K562 (cell line): ENCODE data around the gene OR6K3. TPM values are rescaled to one million over a fixed set of nuclear protein-coding genes. Genes with fewer than 3 reads are reported as not detected.

ENCODE experiments used
- EP400 ChIP-seq: fragments of 450-650 bp; IDR thresholded peaks from 2 replicates; pipeline ENCODE4 v1.6.1; 2017; ENCODE audit warnings: antibody characterized with exemption, mild to moderate bottlenecking, moderate library complexity
- FOXA3 ChIP-seq, 2 experiments: fragments of 450-650 bp in 1 of 2; sonication (generic) in 1 of 2; formaldehyde crosslinking; IDR thresholded peaks in 1 of 2; conservative IDR thresholded peaks in 1 of 2; 2 replicates each; pipeline versions ENCODE4 v1.4.0 to v1.8.0; 2020 to 2022; ENCODE audit warnings: mild to moderate bottlenecking in 2 of 2, missing genetic modification reagents in 1 of 2
- GATAD2A ChIP-seq: fragments of 450-650 bp; IDR thresholded peaks from 2 replicates; pipeline ENCODE4 v1.6.1; 2017
- LEF1 ChIP-seq: fragments of 450-650 bp; IDR thresholded peaks from 2 replicates; pipeline ENCODE4 v1.6.1; 2016; ENCODE audit warnings: mild to moderate bottlenecking
- NCOA1 ChIP-seq: fragments of 450-650 bp; IDR thresholded peaks from 2 replicates; pipeline ENCODE4 v1.6.1; 2016; ENCODE audit warnings: low read depth
- NFE2 ChIP-seq: IDR thresholded peaks from 2 replicates; pipeline ENCODE4 v1.6.1; 2014; ENCODE audit warnings: antibody characterized with exemption, low read depth
- RCOR1 ChIP-seq, 2 experiments: IDR thresholded peaks; 2 replicates each; pipeline ENCODE4 v1.6.1; 2012; ENCODE audit warnings: low read depth in 2 of 2, low read length in 2 of 2, borderline replicate concordance in 1 of 2, improper control_type of control experiment in 1 of 2
- SMARCC2 ChIP-seq: fragments of 450-650 bp; IDR thresholded peaks from 2 replicates; pipeline ENCODE4 v1.6.1; 2017; ENCODE audit warnings: antibody characterized with exemption, moderate library complexity, mild to moderate bottlenecking, low read depth
- TAL1 ChIP-seq: fragments of 450-650 bp; IDR thresholded peaks from 2 replicates; pipeline ENCODE4 v1.6.1; 2016; ENCODE audit warnings: mild to moderate bottlenecking
- ZNF79 ChIP-seq: fragments of 250-450 bp; sonication (Bioruptor Pico); IDR thresholded peaks from 2 replicates; pipeline ENCODE4 v1.4.0; 2020; ENCODE audit warnings: low read depth, mild to moderate bottlenecking, moderate library complexity
- polyA plus RNA-seq, 8 experiments: library from polyadenylated mRNA; depleted of rRNA in 4 of 8; stranded (reverse) in 5 of 8; unstranded in 3 of 8; fragments of >200 nt; fragmentation: Nextera tagmentation in 2 of 8; fragmentation: Illumina TruSeq in 1 of 8; extraction: Ambion mirVana in 2 of 8; extraction: Trizol in 1 of 8; gene quantifications; 2 replicates each; pipeline versions ENCODE4 v1.2.1 to v1.2.3, GENCODE V29; 2011 to 2014; ENCODE audit warnings: inconsistent platforms in 1 of 8, missing spikeins in 1 of 8
- total RNA-seq, 7 experiments: library from RNA; depleted of rRNA in 6 of 7; stranded (reverse); fragments of >200 nt in 6 of 7; fragmentation: Illumina TruSeq in 2 of 7; extraction: Trizol in 2 of 7; gene quantifications; 2 replicates each; pipeline versions ENCODE4 v1.2.1 to v1.2.3, GENCODE V29; 2011 to 2021; ENCODE audit warnings: low replicate concordance in 1 of 7
- TF ChIP-seq, protein P1 (sequence below): fragments of 450-650 bp; IDR thresholded peaks from 2 replicates; pipeline ENCODE4 v1.6.1; 2016; ENCODE audit warnings: mild to moderate bottlenecking
- TF ChIP-seq, protein P2 (sequence below): fragments of 250-450 bp; sonication (Bioruptor Pico); IDR thresholded peaks from 2 replicates; pipeline ENCODE4 v1.5.0; 2021
- TF ChIP-seq, protein P3 (sequence below): fragments of 200-800 bp; sonication (Bioruptor generic); IDR thresholded peaks from 2 replicates; pipeline ENCODE4 v1.6.1; 2017; ENCODE audit warnings: missing genetic modification characterization, missing compliant biosample characterization
- TF ChIP-seq, protein P4 (sequence below), 2 experiments: fragments of 450-650 bp in 1 of 2; sonication (generic) in 1 of 2; formaldehyde crosslinking in 1 of 2; IDR thresholded peaks in 1 of 2; conservative IDR thresholded peaks in 1 of 2; 2 replicates each; pipeline versions ENCODE4 v1.6.1 to v1.8.1; 2016 to 2023; ENCODE audit warnings: mild to moderate bottlenecking in 2 of 2, moderate library complexity in 2 of 2, inconsistent platforms in 1 of 2, missing genetic modification reagents in 1 of 2
- TF ChIP-seq, protein P5 (sequence below): sonication (generic); IDR thresholded peaks from 2 replicates; pipeline ENCODE4 v1.6.1; 2016
- TF ChIP-seq, protein P6 (sequence below): fragments of 250-450 bp; sonication (Bioruptor Pico); IDR thresholded peaks from 2 replicates; pipeline ENCODE4 v1.5.0; 2021; ENCODE audit warnings: mild to moderate bottlenecking, moderate library complexity

The OR6K3 gene
- total and polyA plus RNA-seq, 9 of the 15 experiments (the other 6 are each of a cell fraction or from before 2014, with no cell fraction given), result not detected

DNA sequence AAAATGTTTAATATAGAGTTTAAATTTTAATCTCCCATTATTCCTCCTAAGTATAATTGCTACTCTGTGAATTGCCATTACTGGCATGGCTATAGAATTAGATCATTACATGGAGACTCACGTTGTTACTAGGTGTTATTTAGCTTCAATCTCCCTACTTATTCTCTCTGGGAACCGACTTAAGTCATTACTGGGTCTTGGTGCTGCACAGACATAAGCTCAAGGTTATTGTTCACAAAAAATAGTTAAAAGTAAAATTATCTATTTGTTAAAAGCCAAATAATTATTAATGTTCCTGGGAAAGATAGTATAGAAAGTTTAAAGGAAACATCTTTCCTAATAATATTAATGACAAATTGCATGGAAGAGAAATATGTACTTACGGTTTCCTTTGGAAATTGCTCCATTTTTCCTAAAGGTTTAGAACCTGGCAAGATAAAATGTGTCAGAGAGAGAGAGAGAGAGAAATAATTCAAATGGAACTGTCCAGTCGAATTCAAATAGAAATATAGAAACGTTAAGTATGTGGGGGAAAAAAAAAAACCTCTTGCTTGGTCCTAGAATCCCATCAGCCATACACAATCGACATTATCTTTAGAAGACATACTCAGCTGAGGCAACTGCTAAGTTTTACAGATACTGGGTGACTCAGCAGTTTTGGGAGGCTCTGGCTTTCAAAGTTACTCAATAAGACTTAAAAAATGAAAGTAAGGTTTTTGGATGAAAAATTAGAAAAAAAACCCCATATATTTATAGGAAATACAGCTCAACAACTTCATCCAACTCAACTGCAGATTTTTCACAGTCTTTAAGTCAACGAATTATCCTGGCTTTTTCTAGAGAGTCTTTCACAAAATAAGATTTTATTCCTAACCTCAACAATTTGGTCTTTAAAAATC is 34.2 kb downstream of the OR6K3 start, which contains the start of gene SPTA1 (continued):
- TF ChIP-seq, protein P1, sequence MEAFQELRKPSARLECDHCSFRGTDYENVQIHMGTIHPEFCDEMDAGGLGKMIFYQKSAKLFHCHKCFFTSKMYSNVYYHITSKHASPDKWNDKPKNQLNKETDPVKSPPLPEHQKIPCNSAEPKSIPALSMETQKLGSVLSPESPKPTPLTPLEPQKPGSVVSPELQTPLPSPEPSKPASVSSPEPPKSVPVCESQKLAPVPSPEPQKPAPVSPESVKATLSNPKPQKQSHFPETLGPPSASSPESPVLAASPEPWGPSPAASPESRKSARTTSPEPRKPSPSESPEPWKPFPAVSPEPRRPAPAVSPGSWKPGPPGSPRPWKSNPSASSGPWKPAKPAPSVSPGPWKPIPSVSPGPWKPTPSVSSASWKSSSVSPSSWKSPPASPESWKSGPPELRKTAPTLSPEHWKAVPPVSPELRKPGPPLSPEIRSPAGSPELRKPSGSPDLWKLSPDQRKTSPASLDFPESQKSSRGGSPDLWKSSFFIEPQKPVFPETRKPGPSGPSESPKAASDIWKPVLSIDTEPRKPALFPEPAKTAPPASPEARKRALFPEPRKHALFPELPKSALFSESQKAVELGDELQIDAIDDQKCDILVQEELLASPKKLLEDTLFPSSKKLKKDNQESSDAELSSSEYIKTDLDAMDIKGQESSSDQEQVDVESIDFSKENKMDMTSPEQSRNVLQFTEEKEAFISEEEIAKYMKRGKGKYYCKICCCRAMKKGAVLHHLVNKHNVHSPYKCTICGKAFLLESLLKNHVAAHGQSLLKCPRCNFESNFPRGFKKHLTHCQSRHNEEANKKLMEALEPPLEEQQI, result peak; percentile 54; the same call in 1 of the 2 replicates
- TF ChIP-seq, protein P2, sequence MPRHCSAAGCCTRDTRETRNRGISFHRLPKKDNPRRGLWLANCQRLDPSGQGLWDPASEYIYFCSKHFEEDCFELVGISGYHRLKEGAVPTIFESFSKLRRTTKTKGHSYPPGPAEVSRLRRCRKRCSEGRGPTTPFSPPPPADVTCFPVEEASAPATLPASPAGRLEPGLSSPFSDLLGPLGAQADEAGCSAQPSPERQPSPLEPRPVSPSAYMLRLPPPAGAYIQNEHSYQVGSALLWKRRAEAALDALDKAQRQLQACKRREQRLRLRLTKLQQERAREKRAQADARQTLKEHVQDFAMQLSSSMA (CRISPR knock-in tag), result no peak
- TF ChIP-seq, protein P3, sequence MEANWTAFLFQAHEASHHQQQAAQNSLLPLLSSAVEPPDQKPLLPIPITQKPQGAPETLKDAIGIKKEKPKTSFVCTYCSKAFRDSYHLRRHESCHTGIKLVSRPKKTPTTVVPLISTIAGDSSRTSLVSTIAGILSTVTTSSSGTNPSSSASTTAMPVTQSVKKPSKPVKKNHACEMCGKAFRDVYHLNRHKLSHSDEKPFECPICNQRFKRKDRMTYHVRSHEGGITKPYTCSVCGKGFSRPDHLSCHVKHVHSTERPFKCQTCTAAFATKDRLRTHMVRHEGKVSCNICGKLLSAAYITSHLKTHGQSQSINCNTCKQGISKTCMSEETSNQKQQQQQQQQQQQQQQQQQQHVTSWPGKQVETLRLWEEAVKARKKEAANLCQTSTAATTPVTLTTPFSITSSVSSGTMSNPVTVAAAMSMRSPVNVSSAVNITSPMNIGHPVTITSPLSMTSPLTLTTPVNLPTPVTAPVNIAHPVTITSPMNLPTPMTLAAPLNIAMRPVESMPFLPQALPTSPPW, result peak; percentile 45; the same call in 1 of the 2 replicates
- TF ChIP-seq GATAD2A, result peak; percentile 75; the same call in 1 of the 2 replicates
- TF ChIP-seq FOXA3 (CRISPR knock-in tag; conservative IDR thresholded peaks at IDR 0.05 in 1 of 2, IDR thresholded peaks at IDR 0.05 in 1 of 2), result no peak
- TF ChIP-seq, protein P4, sequence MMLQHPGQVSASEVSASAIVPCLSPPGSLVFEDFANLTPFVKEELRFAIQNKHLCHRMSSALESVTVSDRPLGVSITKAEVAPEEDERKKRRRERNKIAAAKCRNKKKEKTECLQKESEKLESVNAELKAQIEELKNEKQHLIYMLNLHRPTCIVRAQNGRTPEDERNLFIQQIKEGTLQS (IDR thresholded peaks at IDR 0.05), result peak; percentile 50
- TF ChIP-seq, protein P4 (CRISPR knock-in tag; conservative IDR thresholded peaks at IDR 0.05), result no peak
- TF ChIP-seq NCOA1, result peak; percentile 51; the same call in 1 of the 2 replicates
- TF ChIP-seq EP400, result peak; percentile 54; the same call in 1 of the 2 replicates
- TF ChIP-seq, protein P5, sequence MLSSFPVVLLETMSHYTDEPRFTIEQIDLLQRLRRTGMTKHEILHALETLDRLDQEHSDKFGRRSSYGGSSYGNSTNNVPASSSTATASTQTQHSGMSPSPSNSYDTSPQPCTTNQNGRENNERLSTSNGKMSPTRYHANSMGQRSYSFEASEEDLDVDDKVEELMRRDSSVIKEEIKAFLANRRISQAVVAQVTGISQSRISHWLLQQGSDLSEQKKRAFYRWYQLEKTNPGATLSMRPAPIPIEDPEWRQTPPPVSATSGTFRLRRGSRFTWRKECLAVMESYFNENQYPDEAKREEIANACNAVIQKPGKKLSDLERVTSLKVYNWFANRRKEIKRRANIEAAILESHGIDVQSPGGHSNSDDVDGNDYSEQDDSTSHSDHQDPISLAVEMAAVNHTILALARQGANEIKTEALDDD, result peak; percentile 46; the same call in 1 of the 2 replicates
- TF ChIP-seq ZNF79 (CRISPR knock-in tag), result no peak
- peak; percentile 94 for TF ChIP-seq SMARCC2
- TF ChIP-seq, protein P6, sequence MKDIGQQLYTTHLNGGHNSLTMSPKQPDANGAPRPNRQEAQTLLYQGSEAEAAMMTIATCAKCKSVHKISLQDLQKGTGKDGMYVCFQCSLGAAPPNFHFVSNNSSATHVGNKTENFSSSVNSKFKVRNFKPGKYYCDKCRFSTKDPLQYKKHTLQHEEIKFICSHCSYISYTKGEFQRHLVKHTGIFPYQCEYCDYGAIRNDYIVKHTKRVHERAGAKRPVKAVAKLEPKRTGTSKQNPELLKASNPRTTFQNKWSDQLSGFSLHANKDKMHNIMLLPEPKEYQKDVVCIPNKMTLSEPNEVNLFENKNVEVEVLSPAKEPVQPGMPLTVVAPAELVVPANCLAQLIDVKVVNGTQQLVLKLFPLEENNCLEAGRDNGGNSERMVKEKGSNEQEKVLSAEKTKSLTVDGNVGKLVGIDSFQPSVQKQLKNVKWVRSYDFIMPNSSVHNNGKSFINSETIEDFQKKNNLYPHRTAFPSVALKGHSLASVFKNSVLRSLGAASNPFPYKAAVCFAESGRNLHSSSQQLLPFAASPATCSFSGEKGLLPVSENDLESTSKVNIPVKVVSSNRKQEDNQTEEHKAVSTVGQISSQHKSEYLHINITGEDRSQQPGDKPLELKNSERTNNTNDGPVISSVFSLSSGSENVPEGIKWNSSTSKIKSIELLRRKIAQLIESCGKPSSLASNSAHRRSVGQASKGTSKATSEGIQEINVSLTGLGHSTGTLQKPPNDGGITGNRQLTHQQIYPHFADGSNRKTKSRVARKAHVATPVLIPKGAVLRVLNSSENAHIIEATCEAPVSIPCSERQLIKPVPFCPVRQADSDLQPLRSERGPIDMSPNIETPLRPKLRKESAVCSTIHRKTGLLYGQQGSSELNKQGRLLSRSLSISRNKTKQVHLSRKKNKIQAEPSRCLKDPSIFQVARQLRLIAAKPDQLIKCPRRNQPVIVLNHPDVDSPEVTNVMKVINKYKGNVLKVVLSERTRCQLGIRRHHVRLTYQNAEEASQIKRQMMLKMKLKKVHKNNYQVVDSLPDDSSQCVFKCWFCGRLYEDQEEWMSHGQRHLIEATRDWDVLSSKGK (CRISPR knock-in tag), result no peak
- TF ChIP-seq LEF1, result peak; percentile 60
- peak in 1 of 2 experiments; percentile 70; a peak in 2 of 4 replicates for TF ChIP-seq RCOR1 (IDR thresholded peaks at IDR 0.05; ENCODE audit: borderline replicate concordance in 1 of 2, low read depth in 2 of 2, low read length in 2 of 2)
- TF ChIP-seq NFE2, result peak; percentile 97
- peak; percentile 78 for TF ChIP-seq TAL1
